Measurements from ENCODE around the gene RAB8B. TPM values are rescaled to one million over a fixed set of nuclear protein-coding genes. Genes with fewer than 3 reads are reported as not detected.

The RAB8B gene
- total and polyA plus RNA-seq, 9 of the 15 experiments (the other 6 are each of a cell fraction or from before 2014, with no cell fraction given), result 7.8 to 32.1 (median 24.2) TPM

DNA sequence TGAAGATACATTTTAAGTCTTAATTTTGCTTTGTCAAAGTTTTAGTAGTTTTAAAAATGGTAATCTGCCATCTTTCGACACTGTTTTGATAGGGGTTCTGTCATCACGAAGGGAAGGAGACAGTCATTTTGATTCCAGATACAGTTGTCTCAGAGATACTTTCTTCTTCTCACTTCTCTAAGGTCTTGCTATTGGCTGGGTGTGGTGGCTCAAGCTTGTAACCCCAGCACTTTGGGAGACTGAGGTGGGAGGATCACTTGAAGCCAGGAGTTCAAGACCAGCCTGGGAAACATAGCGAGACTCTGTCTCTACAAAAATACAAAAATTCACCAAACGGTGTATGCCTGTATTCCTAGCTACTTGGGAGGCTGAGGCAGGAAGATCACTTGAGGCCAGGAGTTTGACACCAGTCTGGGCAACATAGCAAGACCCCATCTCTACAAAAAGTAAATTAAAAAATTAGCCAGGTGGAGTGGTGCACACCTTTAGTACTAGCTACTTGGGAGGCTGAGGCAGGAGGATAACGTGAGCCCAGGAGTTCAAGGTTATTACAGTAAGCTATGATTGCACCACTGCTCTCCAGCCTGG lies 3.3 kb downstream of the RAB8B start (continued):
- TF ChIP-seq ZNF592 (IDR thresholded peaks at IDR 0.05) (no peak), KDM1A (IDR thresholded peaks at IDR 0.05) (peak in 1 of 2 experiments; percentile 50; a peak in 1 of 4 replicates), DPF2 (IDR thresholded peaks at IDR 0.05) (peak; percentile 48; the same call in 1 of the 2 replicates), ZMIZ1 (IDR thresholded peaks at IDR 0.05; ENCODE audit: low read depth in 2 of 2, low read length in 2 of 2) (peak in 1 of 2 experiments; percentile 34; a peak in 1 of 4 replicates), BACH1 (tag; IDR thresholded peaks at IDR 0.05) (no peak), C11orf30 (IDR thresholded peaks at IDR 0.05; ENCODE audit: low read depth) (0 out of 2 replicates have a peak, but pooled peaks have one; percentile 29), JUND (IDR thresholded peaks at IDR 0.05; ENCODE audit: borderline replicate concordance, low read depth, low read length) (no peak), JUND (tag; IDR thresholded peaks at IDR 0.05; ENCODE audit: borderline replicate concordance, low read depth, low read length) (no peak; the same call in 2 of the 3 replicates), ZNF121 (CRISPR knock-in tag; conservative IDR thresholded peaks at IDR 0.05) (peak; percentile 97), ZKSCAN8 (CRISPR knock-in tag; IDR thresholded peaks at IDR 0.05) (no peak)
